IPS DF 4.7 (cell line): Measurements from ENCODE around the gene SMCO4.

Experiments
- DNase-seq: peaks from one replicate; pipeline ENCODE4 v3.0.0-alpha.2; 2013; ENCODE audit warnings: low spot score; ENCODE audit errors: extremely low read depth

SMCO4 gene

DNA sequence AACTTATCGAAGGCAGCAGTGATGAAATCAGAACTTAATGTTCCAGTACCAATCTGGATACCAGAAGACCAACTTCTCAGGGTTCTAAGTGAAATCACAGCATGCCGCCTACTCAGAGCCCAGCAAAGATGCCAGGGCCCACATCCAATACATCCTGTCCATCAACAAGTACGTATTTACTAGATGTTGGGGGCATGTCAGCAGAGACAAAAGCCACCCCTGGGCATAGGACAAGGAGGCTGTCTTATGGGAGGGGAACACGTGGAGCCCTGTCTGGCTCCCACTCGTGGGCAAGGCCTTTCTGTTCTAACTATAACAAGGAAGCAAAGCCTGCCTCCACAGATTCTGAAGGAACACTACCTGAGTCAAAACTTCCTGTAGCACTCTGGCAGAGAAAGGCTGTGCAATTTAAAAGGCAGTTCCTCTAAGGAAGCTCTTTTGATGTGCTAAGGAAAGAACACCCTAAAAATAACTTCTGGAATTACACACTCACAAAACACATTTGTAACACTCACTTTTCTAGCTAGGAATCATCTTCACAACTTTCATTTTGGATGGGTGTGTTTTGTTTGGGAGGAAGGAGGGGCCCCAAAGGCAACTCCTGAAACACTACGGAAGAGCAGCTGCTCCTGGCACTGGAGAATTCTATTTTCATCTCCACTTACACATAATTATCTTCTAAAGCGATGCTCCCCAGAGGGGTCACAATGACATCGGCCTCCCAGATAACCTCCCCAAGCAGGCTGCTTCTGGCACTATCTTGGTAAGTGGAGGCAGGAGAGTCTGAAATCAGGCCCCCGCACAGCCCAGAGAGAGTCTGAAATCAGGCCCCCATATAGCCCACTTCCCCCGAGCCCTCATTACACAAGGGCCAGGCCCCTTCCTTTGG, 14.2 kb downstream of the SMCO4 start:
- DNase-seq = no peak

DNA sequence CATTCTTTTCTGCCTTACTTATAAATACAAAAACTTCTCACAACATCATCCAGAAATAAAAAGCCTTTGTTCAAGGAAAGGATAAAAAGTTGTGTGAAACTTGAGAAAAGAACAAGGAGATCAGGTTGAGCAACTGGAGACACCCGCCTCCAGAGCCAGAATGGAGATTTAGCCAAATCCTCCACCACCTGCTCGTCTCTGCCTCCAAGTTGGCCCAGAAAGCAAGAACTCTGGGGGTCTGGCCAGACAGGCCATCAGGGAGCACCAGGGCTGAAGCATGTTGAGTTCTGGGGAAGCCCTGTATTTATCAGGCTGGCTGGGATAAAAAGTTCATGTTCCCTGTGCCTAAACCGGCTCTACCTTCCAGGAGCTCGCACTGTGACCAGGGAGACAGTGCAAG, 14.9 kb downstream of the SMCO4 start:
- DNase-seq = no peak

DNA sequence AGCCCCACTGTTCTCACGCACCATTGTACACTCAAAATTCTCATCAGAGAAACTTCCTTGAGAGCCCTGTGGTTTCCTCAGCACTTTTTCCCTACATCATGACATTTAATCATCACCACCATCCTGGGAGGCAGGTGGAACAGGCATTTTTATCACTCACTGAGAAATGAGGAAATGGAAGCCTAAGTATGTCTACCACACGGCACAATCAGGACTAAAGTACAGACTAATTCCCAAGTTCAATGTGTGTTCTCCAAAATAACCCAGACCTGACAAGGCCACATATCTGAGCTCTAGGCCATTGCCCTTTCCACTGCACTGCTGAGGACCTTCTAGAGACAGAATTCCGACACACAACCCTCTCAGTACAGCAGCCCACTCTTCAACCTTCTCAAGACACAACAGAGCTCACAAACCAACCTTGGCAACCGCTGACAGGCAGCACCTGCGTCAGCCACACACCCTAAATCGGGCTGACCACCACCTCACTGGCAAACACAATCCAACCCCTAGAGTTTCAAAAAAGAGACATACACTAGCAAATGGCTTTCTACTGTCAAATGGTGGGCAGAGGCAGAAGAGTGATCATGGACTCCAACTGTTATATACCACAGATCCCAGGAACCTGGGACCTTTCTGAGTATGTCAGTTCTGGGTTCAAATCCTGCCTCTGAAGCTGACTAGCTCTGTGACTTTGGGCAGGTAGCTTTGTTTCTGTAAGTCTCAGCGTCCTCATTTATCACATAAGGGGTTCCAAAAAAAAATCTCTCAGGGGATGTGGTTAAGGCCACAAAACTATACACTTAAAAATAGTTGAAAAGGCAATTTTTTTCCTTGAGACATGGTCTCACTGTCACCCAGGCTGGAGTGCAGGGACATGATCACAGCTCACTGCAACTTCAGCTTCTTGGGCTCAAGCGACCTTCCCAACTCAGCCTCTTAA, 16.3 kb downstream of the SMCO4 start:
- no peak for DNase-seq

GRCh38 chr11:93526346-93526633, 16.9 kb downstream of the SMCO4 start:
- no peak for DNase-seq

- no peak for DNase-seq
Measured at GRCh38 chr11:93525601-93526345, 17.4 kb downstream of the SMCO4 start.

- no peak for DNase-seq
Measured at GRCh38 chr11:93524858-93525257, 18.3 kb downstream of the SMCO4 start.

GRCh38 chr11:93524173-93524536, 19.0 kb downstream of the SMCO4 start:
- no peak for DNase-seq

DNA sequence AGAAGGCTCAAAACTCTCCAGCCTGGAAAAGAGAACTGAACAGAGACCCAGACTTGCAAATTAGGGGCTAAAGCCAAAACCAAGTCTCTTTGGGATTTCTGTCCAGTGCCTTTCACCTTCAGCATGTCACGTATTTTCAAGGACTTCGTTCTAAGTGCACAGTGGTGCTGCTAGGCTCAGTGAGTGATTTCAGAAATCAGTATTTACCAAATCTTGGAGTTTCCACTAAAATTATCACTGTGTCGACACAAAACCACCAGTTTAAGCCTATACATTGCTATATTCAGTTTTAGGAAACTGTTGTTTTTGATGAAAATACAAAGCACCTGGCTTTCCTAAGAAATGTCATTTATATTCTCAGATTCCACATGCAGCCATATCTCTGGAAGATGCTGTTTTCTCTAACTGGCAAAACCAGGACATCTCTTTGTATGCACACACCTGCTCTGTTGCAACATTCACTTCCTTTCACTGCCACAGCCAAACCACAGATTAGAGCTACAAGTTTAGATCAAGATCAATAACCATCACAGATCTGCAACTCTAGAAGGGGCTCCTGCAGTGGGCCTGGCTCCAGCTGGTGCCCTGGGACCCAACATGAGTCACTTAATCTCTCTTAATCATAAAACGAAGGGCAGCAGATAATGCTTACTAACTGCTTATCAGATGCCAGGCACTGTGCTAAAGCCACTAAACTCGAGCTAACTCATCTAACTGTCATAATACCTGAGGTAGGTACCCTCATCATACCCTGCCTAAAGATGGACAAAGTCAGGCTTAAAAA, 22.3 kb downstream of the SMCO4 start:
- no peak for DNase-seq

- DNase-seq = no peak
Measured at GRCh38 chr11:93519179-93519578, 24.0 kb downstream of the SMCO4 start.

DNA sequence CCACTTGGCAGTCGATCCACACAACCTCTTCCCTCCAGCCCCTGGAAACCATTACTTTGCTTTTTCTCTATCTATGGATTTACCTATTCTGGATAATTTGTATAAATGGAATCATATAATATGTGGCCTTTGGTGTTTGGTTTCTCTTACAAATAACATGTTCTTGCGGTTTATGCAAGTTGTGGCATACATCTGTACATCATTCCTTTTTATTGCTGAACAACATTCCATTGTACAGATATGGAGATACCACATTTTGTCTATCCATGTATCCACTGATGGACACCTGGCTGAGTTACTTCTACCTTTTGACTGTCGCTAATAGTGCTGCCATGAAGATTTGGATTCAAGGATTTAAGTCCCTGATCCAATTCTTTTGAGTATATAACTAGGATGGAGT, 25.1 kb downstream of the SMCO4 start:
- DNase-seq = no peak

GRCh38 chr11:93517611-93518010, 25.6 kb downstream of the SMCO4 start:
- DNase-seq = no peak

- DNase-seq = no peak
Measured at GRCh38 chr11:93517041-93517440, 26.1 kb downstream of the SMCO4 start.

- DNase-seq = no peak
Measured at GRCh38 chr11:93515441-93516025, 27.7 kb downstream of the SMCO4 start.

GRCh38 chr11:93514712-93515111, 28.5 kb downstream of the SMCO4 start:
- no peak for DNase-seq

DNA sequence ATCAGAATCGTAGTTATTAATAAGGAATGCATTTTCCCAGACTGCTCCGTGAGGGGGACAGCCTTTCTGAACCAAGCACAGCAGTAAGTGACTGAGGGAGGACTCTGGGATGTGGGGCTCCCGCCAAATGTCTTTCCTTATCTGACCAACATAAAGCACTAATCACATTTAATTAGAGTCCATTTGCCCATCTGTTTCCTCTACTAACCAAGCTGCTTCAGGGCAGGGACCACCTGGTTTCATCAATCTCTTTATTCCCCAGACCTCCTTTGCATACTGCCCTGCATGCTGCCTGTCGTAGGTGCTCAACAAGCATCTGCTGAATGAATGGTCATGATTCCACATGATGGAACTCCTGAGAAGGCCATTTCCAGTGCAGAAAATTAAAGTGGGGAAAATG, 29.4 kb downstream of the SMCO4 start:
- no peak for DNase-seq

- DNase-seq = no peak
Measured at GRCh38 chr11:93512949-93513667, 30.1 kb downstream of the SMCO4 start.

DNA sequence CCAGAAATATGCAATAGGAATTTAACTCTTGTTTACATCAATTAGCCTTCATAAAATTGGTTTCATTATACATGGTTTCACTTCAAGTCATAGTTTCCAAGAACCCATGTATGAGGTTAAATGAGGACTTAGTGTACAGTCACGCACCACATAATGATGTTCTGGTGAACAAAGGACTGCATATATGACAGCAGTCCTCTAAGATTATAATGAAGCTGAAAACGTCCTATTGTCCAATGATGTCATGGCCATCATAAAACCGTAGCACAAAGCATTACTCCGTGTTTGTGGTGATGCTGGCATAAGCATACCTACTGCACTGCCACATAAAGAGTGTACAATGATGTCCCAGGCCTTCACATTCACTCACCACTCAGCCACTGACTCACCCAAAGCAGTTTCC, 31.1 kb downstream of the SMCO4 start:
- DNase-seq = no peak

GRCh38 chr11:93510196-93510873, 32.9 kb downstream of the SMCO4 start:
- DNase-seq = no peak

GRCh38 chr11:93507517-93507916, 35.7 kb downstream of the SMCO4 start:
- no peak for DNase-seq
